Activated T-cell treated with anti-CD3 and anti-CD28 coated beads, Interleukin-2, amount 50 U/mL, for 72 hours (primary cell): Measurements from ENCODE around the gene SLC6A7. TPM values are rescaled to one million over a fixed set of nuclear protein-coding genes. Genes with fewer than 3 reads are reported as not detected.
A peak's percentile ranks its signal among the peaks of the same experiment; 100 is the strongest.

Experiments used
- ATAC-seq, 2 donors: fragments of 150-1000 bp; cut with Tn5 transposase; replicated peaks in 1 of 2; 2 replicates each; pipeline ENCODE4 v1.10.0; 2021; ENCODE audit warnings: moderate library complexity in 2 of 2, mild to moderate bottlenecking in 1 of 2
- DNase-seq, 2 donors: peaks; one replicate each; pipeline ENCODE4 v3.0.0; 2021 to 2022; ENCODE audit warnings: mixed read lengths in 1 of 2
- H3K27ac Mint-ChIP-seq: one replicate; pipeline ENCODE4 v1.8.0; 2022; ENCODE audit warnings: mild to moderate bottlenecking, moderate library complexity, mixed read lengths
- H3K27me3 Mint-ChIP-seq: one replicate; pipeline ENCODE4 v1.8.0; 2022; ENCODE audit warnings: low read depth, mixed read lengths
- H3K36me3 Mint-ChIP-seq, 2 donors: one replicate each; pipeline ENCODE4 v1.8.0; 2022; ENCODE audit warnings: mixed read lengths in 2 of 2, mild to moderate bottlenecking in 1 of 2; ENCODE audit not compliant: insufficient read depth in 2 of 2
- H3K4me1 Mint-ChIP-seq: one replicate; pipeline ENCODE4 v1.8.0; 2022; ENCODE audit warnings: low read depth, mixed read lengths
- H3K4me3 Mint-ChIP-seq, 2 donors: one replicate each; pipeline ENCODE4 v1.8.0; 2022; ENCODE audit warnings: mild to moderate bottlenecking in 2 of 2, mixed read lengths in 2 of 2, moderate library complexity in 2 of 2
- H3K9me3 Mint-ChIP-seq, 2 donors: one replicate each; pipeline ENCODE4 v1.8.0; 2022; ENCODE audit warnings: mixed read lengths in 2 of 2
- total RNA-seq, 2 donors: library from RNA; stranded (reverse); gene quantifications; one replicate each; pipeline ENCODE4 v1.2.3, GENCODE V29; 2022

SLC6A7 gene
- total RNA-seq, 2 donors from 2014 or later: not detected

DNA sequence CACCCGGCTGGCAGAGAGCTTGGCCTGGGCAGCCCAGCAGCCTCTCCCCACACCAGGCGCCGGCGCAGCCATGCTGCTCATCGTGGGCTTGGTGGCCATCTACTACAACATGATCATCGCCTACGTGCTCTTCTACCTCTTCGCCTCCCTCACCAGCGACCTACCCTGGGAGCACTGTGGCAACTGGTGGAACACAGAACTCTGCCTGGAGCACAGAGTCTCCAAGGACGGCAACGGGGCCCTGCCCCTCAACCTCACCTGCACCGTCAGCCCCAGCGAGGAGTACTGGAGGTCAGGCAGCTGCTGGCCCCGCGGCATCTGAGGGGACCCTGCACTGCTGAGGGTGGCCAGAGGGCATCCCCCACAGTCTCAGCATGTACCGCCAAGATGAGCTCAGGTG lies 7.1 kb downstream of the SLC6A7 start:
- no peak for ATAC-seq
- H3K9me3 Mint-ChIP-seq: no peaks in the 10 kb centered on the region
- H3K27ac Mint-ChIP-seq: no peak overlapping the region
- no peaks in the 10 kb centered on the region for H3K4me1 Mint-ChIP-seq
- DNase-seq: no peak
- peaks cover 22% of the 10 kb centered on the region for H3K27me3 Mint-ChIP-seq
- no peak overlapping the region for H3K4me3 Mint-ChIP-seq
- no peaks in the 10 kb centered on the region for H3K36me3 Mint-ChIP-seq

DNA sequence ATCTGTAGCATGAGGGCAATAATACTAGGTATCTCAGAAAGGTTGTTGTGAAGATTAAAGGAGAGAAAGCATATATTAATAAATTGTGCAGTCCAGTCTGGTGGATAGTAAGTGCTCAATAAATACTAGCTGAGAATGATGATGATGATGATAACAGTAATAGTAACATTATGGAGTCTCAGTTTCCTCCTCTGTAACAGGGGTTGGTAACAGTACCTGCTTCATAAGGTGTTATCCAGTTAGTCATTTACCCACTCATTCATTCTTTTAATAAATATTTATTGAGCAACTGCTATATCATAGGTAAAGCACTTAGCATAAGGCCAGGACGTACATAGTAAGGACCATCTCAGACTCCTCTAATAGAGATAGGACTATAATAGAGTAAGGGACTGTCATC lies 7.6 kb downstream of the SLC6A7 start:
- Mint-ChIP-seq H3K4me1 (no peaks in the 10 kb centered on the region), H3K36me3 (no peaks in the 10 kb centered on the region), H3K27me3 (peaks cover 22% of the 10 kb centered on the region), H3K27ac (peak overlapping the region; percentile 43), H3K4me3 (no peak overlapping the region), H3K9me3 (no peaks in the 10 kb centered on the region)
- DNase-seq (no peak), ATAC-seq (no peak)

DNA sequence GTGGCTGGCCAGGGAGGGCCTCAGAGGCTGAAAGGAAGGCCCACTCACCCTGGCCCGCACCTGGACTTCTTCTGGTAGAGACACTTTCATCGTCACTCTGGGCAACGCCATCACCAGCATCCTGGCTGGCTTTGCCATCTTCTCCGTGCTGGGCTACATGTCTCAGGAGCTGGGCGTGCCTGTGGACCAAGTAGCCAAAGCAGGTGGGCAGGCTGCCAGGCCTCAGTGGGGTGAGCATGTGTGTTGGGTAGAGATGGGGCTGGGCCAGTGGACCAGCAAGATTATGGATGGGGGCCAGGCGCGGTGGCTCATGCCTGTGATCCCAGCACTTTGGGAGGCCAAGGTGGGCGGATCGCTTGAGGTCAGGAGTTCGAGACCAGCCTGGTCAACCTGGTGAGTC lies 12.6 kb downstream of the SLC6A7 start:
- no peak overlapping the region for H3K27ac Mint-ChIP-seq
- no peak overlapping the region for H3K4me3 Mint-ChIP-seq
- no peaks in the 10 kb centered on the region for H3K9me3 Mint-ChIP-seq
- H3K36me3 Mint-ChIP-seq: no peaks in the 10 kb centered on the region
- no peaks in the 10 kb centered on the region for H3K4me1 Mint-ChIP-seq
- ATAC-seq (no peak), DNase-seq (no peak)
- peaks cover 15% of the 10 kb centered on the region for H3K27me3 Mint-ChIP-seq

DNA sequence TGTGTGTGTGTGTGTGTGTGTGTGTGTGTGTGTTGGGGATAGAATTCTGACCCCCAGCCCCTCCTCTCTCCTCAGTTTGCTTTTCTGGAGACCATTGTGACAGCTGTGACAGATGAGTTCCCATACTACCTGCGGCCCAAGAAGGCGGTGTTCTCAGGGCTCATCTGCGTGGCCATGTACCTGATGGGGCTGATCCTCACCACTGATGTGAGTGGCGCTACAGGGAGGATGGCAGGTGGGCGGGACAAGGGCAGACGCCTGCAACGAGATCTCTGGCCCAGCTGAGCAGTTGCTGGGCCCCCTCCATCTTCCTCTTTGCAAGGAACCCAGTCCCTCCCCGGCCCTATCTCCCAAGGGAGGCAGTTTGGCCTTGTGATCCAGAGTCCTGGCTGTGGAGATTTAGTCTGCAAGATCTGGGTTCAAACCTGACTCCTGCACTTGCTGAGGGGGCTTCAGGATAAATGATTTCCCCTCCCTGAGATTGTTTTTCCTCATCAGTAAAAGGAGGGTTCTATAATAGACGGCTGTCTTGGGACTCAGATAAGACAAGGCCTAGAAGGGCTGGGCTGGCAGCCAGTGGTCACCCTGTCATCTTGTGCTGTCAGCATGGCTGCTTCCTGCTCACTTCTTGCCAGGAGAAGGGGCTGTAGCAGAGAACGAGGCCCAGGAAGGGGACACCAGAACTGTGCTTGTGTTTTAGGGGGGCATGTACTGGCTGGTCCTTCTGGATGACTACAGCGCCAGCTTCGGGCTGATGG lies 14.1 kb downstream of the SLC6A7 start:
- DNase-seq (no peak), ATAC-seq (no peak)
- Mint-ChIP-seq H3K27me3 (peaks cover 26% of the 10 kb centered on the region), H3K9me3 (no peaks in the 10 kb centered on the region), H3K27ac (no peak overlapping the region), H3K4me1 (peaks cover 6% of the 10 kb centered on the region), H3K36me3 (no peaks in the 10 kb centered on the region), H3K4me3 (no peak overlapping the region)

DNA sequence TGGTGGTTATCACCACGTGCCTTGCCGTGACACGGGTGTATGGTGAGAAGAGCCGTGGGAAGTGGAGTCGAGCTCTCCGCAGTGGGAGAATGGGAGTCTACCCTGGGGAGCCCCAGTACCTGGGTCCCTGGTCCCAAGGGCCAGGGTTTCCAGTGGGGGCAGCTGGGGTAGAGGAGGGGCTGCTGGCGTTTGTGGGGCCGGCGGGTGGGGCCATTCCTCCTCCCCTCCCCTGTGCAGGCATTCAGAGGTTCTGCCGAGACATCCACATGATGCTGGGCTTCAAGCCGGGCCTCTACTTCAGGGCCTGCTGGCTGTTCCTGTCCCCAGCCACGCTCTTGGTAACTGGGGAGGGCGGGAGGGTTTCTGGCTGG lies 14.7 kb downstream of the SLC6A7 start:
- Mint-ChIP-seq H3K9me3 (no peaks in the 10 kb centered on the region), H3K4me1 (peaks cover 10% of the 10 kb centered on the region), H3K4me3 (no peak overlapping the region), H3K27ac (no peak overlapping the region), H3K27me3 (peaks cover 24% of the 10 kb centered on the region), H3K36me3 (no peaks in the 10 kb centered on the region)
- no peak for ATAC-seq
- no peak for DNase-seq

DNA sequence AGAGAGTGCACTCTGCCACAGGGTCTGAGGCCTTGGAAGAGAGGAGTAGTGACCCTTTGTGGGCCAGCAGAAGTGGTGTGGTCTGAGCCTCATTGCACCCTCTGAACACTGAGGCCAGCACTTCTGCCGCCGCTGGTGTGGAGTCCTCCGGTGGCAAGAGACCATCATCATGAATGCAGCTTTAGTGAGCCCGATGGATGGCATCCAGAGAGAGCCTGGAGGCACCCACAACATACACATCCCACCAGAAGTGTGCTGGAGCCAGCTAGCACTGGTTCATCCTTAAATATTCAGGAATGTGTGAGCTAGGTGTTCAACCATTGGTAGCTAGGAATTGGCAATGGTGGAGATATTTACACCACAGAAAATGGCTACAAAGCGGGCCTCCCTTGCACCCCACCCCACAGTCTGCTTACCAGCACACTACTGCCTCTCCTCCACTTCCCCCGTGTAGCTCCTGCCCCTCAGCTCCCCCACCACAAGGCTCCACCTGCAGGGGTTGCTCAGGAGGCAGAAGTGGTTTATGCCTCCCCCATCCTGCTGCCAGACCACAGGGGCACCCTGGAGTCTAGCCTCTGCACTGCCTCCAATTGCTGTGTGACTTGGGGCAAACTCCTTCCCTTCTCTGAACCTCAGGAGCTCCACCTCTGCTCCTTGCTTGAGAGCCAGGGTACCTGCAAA lies 16.4 kb downstream of the SLC6A7 start:
- H3K4me1 Mint-ChIP-seq: peaks cover 10% of the 10 kb centered on the region
- ATAC-seq: no peak
- H3K4me3 Mint-ChIP-seq: no peak overlapping the region
- no peak for DNase-seq
- H3K36me3 Mint-ChIP-seq: no peaks in the 10 kb centered on the region
- H3K9me3 Mint-ChIP-seq: no peaks in the 10 kb centered on the region
- H3K27ac Mint-ChIP-seq: no peak overlapping the region
- peaks cover 17% of the 10 kb centered on the region for H3K27me3 Mint-ChIP-seq

DNA sequence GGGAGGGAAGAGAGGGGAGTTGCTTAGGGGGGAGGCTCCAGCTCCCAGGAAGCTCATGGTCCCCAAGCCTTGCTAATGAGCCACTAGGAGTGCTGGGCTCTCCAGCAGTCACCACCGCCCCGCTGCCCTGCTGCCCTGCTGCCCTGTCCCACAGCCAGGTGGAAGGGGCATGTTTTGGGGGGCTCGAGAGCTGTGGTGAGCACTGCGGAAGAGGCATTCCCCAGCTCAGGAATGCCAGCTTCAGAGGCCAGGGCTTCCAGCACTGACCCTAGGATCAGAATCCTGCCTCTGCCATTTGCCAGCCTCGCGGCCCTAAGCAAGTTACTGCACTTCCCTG lies 16.9 kb downstream of the SLC6A7 start:
- no peak overlapping the region for H3K4me3 Mint-ChIP-seq
- H3K9me3 Mint-ChIP-seq: no peaks in the 10 kb centered on the region
- ATAC-seq (no peak), DNase-seq (no peak)
- H3K36me3 Mint-ChIP-seq: no peaks in the 10 kb centered on the region
- H3K4me1 Mint-ChIP-seq: peaks cover 10% of the 10 kb centered on the region
- peaks cover 17% of the 10 kb centered on the region for H3K27me3 Mint-ChIP-seq
- no peak overlapping the region for H3K27ac Mint-ChIP-seq

DNA sequence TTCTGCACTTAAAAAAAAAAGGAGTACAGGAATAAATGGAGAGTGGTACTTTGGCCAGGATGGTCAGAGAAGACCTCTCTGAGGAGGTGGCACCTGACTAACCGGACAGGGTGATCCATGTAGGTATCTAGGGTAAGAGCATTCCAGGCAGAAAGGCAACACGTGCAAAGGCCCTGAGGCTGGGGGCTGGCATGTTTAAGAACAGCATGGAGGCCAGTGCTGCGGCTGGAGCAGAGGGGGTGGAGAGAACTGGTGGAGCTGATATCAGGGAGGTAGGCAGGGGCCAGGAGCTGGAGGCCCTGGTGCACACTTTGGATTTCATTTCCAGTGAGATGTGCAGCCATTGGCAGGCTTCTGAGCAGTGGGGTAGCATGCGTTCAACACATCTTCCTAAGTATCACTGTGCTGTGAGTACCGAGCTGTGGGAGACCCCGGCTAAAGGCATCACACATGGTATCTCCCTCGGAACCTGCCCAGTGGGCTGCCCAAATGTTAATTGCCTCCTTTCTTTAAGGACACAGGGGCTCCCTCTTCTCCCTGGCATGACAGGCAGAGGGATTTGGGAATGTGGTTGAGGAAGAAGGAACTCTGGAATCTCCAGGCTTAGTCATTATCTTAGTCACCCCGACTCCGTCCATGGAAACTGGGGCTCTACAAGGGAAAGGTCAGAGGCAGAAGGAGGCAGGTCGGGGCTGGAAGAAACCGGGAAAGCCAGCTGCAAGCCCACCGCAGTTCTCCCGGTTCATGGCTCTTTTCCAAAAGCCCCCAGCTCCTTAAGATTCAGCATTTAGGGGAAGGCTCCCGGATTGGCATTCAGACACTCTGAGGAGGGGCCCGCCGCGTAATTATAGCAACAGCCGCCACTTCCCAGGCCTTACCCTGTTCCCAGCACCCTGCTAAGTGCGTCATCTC lies 18.6 kb downstream of the SLC6A7 start:
- peaks cover 17% of the 10 kb centered on the region for H3K27me3 Mint-ChIP-seq
- no peaks in the 10 kb centered on the region for H3K36me3 Mint-ChIP-seq
- H3K4me1 Mint-ChIP-seq: peaks cover 10% of the 10 kb centered on the region
- DNase-seq: no peak
- no peaks in the 10 kb centered on the region for H3K9me3 Mint-ChIP-seq
- H3K4me3 Mint-ChIP-seq: peak overlapping the region; percentile 15 to 36
- no peak for ATAC-seq
- H3K27ac Mint-ChIP-seq: no peak overlapping the region

DNA sequence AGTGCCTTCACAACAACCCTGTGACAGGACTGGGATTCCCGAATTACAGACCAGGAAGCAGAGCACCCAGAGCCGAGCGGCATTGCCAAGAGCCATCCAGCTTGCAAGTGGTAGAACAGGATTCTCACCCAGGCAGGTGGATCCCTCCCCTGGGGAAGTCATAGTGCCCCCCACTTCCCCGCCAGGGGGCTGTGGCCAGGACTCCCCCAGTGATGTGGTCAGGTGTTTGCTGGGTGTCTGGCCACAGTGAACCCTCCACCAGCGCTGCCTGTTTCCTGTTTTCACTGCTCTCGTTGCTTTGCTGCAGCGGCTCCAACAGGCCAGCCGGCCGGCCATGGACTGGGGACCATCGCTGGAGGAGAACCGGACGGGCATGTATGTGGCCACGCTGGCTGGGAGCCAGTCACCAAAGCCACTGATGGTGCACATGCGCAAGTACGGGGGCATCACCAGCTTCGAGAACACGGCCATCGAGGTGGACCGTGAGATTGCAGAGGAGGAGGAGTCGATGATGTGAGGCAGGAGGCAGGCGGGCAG lies 19.3 kb downstream of the SLC6A7 start:
- H3K4me3 Mint-ChIP-seq: peak overlapping the region; percentile 15 to 36
- peak; percentile 21 to 27 for DNase-seq

DNA sequence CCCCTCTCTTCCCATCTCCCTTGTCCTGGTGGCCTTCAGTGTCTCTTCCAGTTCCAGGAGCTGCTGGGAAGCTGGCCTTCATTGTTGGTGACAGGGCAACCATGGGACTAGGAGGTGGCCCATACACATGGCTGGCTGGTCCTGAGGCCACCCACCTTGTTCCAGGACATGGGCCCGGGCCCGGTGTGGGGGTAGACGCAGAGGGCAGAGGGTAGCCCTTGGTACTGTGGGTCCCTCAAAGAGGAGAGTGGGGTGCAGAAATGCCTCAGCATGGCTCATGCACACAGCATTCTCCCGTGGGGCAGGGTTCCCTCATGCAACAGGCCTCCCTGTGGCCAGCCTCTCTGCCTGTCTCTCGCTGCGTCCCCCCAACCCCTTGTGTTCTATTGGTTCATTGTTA lies 20.8 kb downstream of the SLC6A7 start:
- Mint-ChIP-seq H3K4me3 (no peak overlapping the region), H3K4me1 (peaks cover 10% of the 10 kb centered on the region), H3K36me3 (no peaks in the 10 kb centered on the region), H3K27me3 (peaks cover 17% of the 10 kb centered on the region), H3K27ac (no peak overlapping the region), H3K9me3 (no peaks in the 10 kb centered on the region)
- DNase-seq: no peak
- no peak for ATAC-seq

More for the DNA sequence above, 19.3 kb downstream of the SLC6A7 start:
- ATAC-seq: peak; percentile 61 to 67
- no peaks in the 10 kb centered on the region for H3K36me3 Mint-ChIP-seq
- H3K27me3 Mint-ChIP-seq: peaks cover 17% of the 10 kb centered on the region
- H3K9me3 Mint-ChIP-seq: no peaks in the 10 kb centered on the region
- no peak overlapping the region for H3K27ac Mint-ChIP-seq
- peaks cover 10% of the 10 kb centered on the region for H3K4me1 Mint-ChIP-seq

DNA sequence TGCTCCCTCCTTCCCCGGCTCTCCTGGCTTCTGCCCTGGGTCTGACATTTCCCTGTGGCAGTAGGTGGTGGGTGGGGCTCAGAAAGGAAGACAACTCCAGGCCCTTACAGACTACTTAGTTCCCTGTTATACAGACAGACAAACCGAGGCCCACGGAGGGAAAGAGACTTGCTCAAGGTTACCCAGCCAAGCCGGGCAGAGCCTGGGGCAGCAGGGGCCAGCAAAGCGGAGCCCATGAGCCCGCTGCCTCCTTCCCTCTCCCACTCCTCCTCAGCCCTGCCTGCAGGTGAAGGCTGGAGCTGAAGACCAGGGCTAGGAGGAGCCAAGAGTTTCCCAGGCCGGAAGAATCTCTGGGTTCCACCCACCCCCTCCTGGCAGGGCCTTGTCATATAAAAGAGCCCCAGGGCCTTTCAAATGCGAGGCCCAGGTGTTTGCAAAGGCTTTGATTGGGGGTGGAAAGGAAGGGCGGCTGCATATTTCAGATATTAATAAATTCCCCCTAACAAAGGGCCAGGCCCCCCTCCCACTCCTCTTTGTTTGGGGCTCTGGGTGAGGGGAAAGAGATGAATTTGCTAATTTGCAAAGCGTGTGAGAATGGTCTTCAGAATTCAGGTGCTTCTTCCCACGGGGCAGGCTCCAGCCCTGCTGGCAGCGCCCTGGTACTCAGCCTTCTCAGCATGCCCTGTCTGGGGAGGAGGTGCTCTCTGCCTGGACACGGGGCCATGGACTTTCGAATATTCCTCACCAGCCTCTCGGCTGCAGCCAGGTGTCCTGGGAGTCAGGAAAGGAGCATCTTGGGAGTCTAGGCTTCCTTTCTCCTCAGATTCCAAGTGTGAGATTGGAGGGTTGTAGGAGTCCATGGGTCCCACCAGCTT lies 21.5 kb downstream of the SLC6A7 start:
- no peak overlapping the region for H3K27ac Mint-ChIP-seq
- no peaks in the 10 kb centered on the region for H3K36me3 Mint-ChIP-seq
- H3K9me3 Mint-ChIP-seq: no peaks in the 10 kb centered on the region
- H3K27me3 Mint-ChIP-seq: peaks cover 17% of the 10 kb centered on the region
- H3K4me3 Mint-ChIP-seq: no peak overlapping the region
- ATAC-seq (no peak), DNase-seq (no peak)
- H3K4me1 Mint-ChIP-seq: peaks cover 10% of the 10 kb centered on the region

DNA sequence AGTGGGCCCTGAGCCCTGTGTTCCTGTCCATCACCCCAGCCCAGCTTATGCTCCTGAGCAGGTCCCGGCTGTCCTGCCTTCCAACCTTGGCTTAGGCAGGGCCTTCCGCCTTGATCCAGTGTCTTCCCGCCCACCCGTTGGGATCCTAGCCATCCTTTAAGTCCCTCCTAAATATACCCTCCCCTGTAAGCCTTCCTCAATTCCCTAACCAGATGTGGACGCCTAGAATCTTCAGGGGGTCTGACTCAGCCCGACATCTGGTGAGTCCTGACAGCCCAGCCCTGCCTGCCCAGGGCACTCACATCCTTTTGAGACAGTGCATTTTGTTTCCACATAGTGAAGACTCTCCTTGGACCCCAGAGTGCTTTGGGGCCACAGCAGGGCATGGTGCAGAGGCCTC lies 23.7 kb downstream of the SLC6A7 start:
- DNase-seq: no peak
- no peaks in the 10 kb centered on the region for H3K9me3 Mint-ChIP-seq
- H3K27me3 Mint-ChIP-seq: peaks cover 20% of the 10 kb centered on the region
- H3K36me3 Mint-ChIP-seq: no peaks in the 10 kb centered on the region
- no peak overlapping the region for H3K4me3 Mint-ChIP-seq
- no peak for ATAC-seq
- H3K27ac Mint-ChIP-seq: no peak overlapping the region
- peaks cover 8% of the 10 kb centered on the region for H3K4me1 Mint-ChIP-seq
